IPS DF 4.7 (cell line): Measurements from ENCODE around the gene ATIC.

ENCODE experiments used
- DNase-seq: peaks from one replicate; pipeline ENCODE4 v3.0.0-alpha.2; 2013; ENCODE audit warnings: low spot score; ENCODE audit errors: extremely low read depth

The ATIC gene

DNA sequence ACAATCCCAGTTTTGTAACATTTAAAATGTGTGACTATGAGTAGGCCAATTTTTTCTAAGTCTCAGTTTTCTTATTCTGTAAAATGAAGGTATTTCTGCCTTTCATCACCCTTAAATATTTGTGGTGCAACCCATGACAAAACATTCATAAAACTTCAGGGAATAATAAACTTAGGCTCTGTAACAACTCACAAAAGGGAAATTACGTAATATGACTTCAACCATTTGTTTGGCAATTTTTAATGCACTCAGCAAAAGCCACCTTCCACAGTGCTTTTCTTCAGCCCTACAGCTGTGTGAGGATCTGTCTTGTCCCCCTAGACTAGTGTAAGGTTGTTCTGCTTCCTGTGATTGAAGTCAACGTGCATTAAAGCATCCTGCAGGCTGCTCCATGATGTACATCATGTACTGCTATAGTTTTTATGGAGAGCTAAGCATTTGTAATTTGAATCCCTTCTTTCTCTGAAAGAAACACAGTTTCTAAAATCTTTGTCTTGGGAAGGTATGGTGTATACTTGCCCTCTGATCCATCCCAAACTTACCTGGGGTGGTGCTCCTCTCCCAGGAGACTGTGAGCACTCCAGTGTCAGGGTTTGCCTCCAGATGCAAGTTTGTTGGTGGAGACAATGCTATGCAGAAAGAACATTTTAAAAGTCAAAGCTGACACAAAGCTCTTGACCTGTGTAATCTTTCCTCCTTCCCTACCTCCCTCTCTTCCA, 84.9 kb downstream of the ATIC start:
- no peak for DNase-seq

DNA sequence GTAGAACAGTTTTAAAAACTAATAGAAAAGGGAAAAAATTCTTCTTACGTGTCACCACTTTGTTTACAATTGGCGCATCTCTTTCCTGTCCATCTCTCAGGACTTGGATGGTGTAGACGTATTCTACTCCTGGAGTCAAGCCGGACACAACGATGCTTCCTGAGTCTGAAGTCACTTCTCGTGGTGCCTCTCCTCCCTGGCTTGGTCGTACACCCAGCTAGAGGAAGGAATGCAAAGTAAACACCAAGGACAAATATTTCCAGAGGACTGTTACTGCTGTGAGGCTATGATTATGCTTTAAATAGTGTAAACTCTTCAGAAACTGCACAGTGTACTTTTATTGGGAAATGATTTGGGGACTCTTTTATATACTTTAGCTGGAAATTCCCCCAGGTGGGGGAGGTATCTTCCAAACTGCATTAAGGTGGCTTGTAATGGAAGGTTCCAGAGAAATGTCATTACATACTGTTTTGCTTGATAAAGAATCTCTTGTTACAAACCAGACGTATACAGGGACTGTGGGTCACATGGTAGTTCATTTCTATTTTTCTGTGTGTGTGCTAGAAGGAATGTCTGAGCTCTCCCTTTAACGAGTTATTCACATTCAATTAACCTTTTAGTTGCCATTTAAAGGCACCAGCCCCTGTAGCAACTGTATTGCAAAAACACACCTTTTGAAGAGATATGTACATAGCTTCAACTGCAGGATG, 85.9 kb downstream of the ATIC start:
- DNase-seq: no peak

DNA sequence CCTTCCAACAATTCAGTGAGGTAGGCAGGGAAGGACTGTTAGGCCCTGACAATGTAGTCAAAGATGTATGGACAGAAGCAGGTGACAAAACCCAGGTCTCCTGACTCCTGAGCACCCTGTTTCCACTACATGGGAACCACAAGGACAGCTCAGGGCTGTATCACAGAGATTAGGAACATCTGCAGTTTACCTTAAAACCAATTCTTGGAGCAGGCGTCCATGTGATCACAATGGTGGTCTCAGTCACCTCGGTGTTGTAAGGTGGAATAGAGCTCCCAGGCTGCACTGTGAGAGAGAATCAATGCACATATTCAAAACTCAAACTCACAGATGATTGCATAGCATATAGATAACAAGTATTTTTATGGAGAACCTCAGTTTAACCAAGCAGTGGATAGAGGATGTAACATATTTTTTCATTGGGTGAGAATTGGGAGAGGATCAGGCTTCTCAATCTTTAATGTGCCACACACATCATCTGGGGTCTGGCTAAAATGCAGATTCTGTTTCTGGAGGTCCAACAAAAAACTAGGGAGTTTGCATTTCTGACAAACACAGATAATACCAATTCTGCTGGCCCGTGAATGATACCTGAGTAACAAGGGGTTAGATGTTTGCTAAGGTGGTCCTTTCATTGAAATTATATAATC, 87.3 kb downstream of the ATIC start:
- DNase-seq: no peak
